Mesothelial cell of epicardium (in vitro differentiated cells): ENCODE results near the gene SCAMP4. TPM values are rescaled to one million over a fixed set of nuclear protein-coding genes. Genes with fewer than 3 reads are reported as not detected.

ENCODE experiments used
- DNase-seq, 2 experiments: peaks; one replicate each; pipeline ENCODE4 v3.0.0; 2021; ENCODE audit warnings: low spot score in 2 of 2; ENCODE audit not compliant: unreplicated experiment in 2 of 2
- H3K27ac Mint-ChIP-seq: 2 replicates; pipeline ENCODE4 v1.8.0; 2021; ENCODE audit warnings: mixed read lengths
- H3K27me3 Mint-ChIP-seq: 2 replicates; pipeline ENCODE4 v1.8.0; 2021; ENCODE audit warnings: low read depth, mixed read lengths
- H3K36me3 Mint-ChIP-seq: 2 replicates; pipeline ENCODE4 v1.8.0; 2021; ENCODE audit warnings: mixed read lengths
- H3K4me1 Mint-ChIP-seq: 2 replicates; pipeline ENCODE4 v1.8.0; 2021; ENCODE audit warnings: mixed read lengths
- H3K4me3 Mint-ChIP-seq: 2 replicates; pipeline ENCODE4 v1.8.0; 2021; ENCODE audit warnings: mild to moderate bottlenecking, moderate library complexity, mixed read lengths
- H3K9me3 Mint-ChIP-seq: 2 replicates; pipeline ENCODE4 v1.8.0; 2021; ENCODE audit warnings: mixed read lengths
- CTCF ChIP-seq: fragments of 200-600 bp; sonication (generic); IDR thresholded peaks from one replicate; pipeline ENCODE4 v1.5.0; 2021; ENCODE audit warnings: antibody characterized with exemption; ENCODE audit not compliant: unreplicated experiment
- total RNA-seq: library from RNA; stranded (reverse); gene quantifications from 3 replicates; pipeline ENCODE4 v1.2.1, GENCODE V29; 2021

The SCAMP4 gene
- total RNA-seq, 1 donor from 2014 or later, result 97.7 TPM

GRCh38 chr19:1857648-1858326 is 47.4 kb upstream of the SCAMP4 start:
- no peak for TF ChIP-seq CTCF
- DNase-seq, result no peak
- H3K27me3 Mint-ChIP-seq, result peaks cover 13% of the 10 kb centered on the region
- peak overlapping the region; percentile 17 for H3K4me3 Mint-ChIP-seq
- H3K4me1 Mint-ChIP-seq, result peaks cover 52% of the 10 kb centered on the region
- no peak overlapping the region for H3K27ac Mint-ChIP-seq
- H3K36me3 Mint-ChIP-seq, result no peaks in the 10 kb centered on the region
- H3K9me3 Mint-ChIP-seq, result no peaks in the 10 kb centered on the region

GRCh38 chr19:1858412-1859081 is 46.7 kb upstream of the SCAMP4 start:
- H3K27me3 Mint-ChIP-seq, result peaks cover 13% of the 10 kb centered on the region
- no peak for TF ChIP-seq CTCF
- peaks cover 47% of the 10 kb centered on the region for H3K4me1 Mint-ChIP-seq
- DNase-seq, result no peak
- no peaks in the 10 kb centered on the region for H3K9me3 Mint-ChIP-seq
- no peak overlapping the region for H3K4me3 Mint-ChIP-seq
- no peak overlapping the region for H3K27ac Mint-ChIP-seq
- no peaks in the 10 kb centered on the region for H3K36me3 Mint-ChIP-seq

GRCh38 chr19:1859331-1859781 is 45.8 kb upstream of the SCAMP4 start:
- H3K27me3 Mint-ChIP-seq, result peaks cover 13% of the 10 kb centered on the region

GRCh38 chr19:1860042-1860775 is 45.0 kb upstream of the SCAMP4 start:
- Mint-ChIP-seq H3K27ac (no peak overlapping the region), H3K4me1 (peaks cover 40% of the 10 kb centered on the region), H3K27me3 (peaks cover 13% of the 10 kb centered on the region), H3K36me3 (no peaks in the 10 kb centered on the region), H3K4me3 (peak overlapping the region; percentile 91), H3K9me3 (no peaks in the 10 kb centered on the region)
- DNase-seq, result peak in 1 of 2 experiments; percentile 69
- no peak for TF ChIP-seq CTCF

More at GRCh38 chr19:1859331-1859781, 45.8 kb upstream of the SCAMP4 start:
- Mint-ChIP-seq H3K4me1 (peaks cover 47% of the 10 kb centered on the region), H3K9me3 (no peaks in the 10 kb centered on the region), H3K36me3 (no peaks in the 10 kb centered on the region), H3K4me3 (peak overlapping the region; percentile 41), H3K27ac (peak overlapping the region; percentile 87)
- TF ChIP-seq CTCF, result no peak
- DNase-seq, result no peak

GRCh38 chr19:1860821-1861598 is 44.2 kb upstream of the SCAMP4 start:
- TF ChIP-seq CTCF, result no peak
- H3K4me1 Mint-ChIP-seq, result peaks cover 36% of the 10 kb centered on the region
- no peaks in the 10 kb centered on the region for H3K36me3 Mint-ChIP-seq
- no peak for DNase-seq
- peaks cover 13% of the 10 kb centered on the region for H3K27me3 Mint-ChIP-seq
- H3K27ac Mint-ChIP-seq, result peak overlapping the region; percentile 25
- no peaks in the 10 kb centered on the region for H3K9me3 Mint-ChIP-seq
- H3K4me3 Mint-ChIP-seq, result peak overlapping the region; percentile 91
